Esophagus squamous epithelium (tissue), 5 donors: ENCODE data around the gene CDIPT. TPM values are rescaled to one million over a fixed set of nuclear protein-coding genes. Genes with fewer than 3 reads are reported as not detected.

Source experiments
- DNase-seq: peaks from one replicate; lab custom pipeline; 2025; lab: John Stamatoyannopoulos, UW
- H3K27ac ChIP-seq, 4 donors: fragments of 200-600 bp; sonication (generic); one replicate each; pipeline ENCODE4 v1.5.1; 2016 to 2019; ENCODE audit warnings: mild to moderate bottlenecking in 1 of 4
- H3K27me3 ChIP-seq, 4 donors: fragments of 200-600 bp; sonication (generic); 1 replicate in 3 of 4; 2 replicates in 1 of 4; pipeline versions ENCODE4 v1.5.1 to v1.6.0; 2017 to 2021; ENCODE audit warnings: antibody characterized with exemption in 1 of 4
- H3K36me3 ChIP-seq, 3 donors: fragments of 200-600 bp; sonication (generic); one replicate each; pipeline ENCODE4 v1.5.1; 2016 to 2019
- H3K4me1 ChIP-seq, 3 donors: fragments of 200-600 bp; sonication (generic); one replicate each; pipeline ENCODE4 v1.5.1; 2017 to 2019
- H3K4me3 ChIP-seq, 4 donors: fragments of 200-600 bp; sonication (generic); 1 replicate in 3 of 4; 2 replicates in 1 of 4; pipeline ENCODE4 v1.5.1; 2016 to 2019; ENCODE audit warnings: mild to moderate bottlenecking in 2 of 4, moderate library complexity in 1 of 4
- H3K9me3 ChIP-seq, 3 donors: fragments of 200-600 bp; sonication (generic); one replicate each; pipeline ENCODE4 v1.5.1; 2016 to 2019
- POLR2A ChIP-seq, 4 donors: fragments of 450-650 bp; IDR thresholded peaks; one replicate each; pipeline ENCODE4 v1.6.1; 2017; ENCODE audit warnings: antibody characterized with exemption in 4 of 4, mild to moderate bottlenecking in 4 of 4, moderate library complexity in 3 of 4
- WGBS, 2 donors: methylation state at CpG; one replicate each; pipeline ENCODE4 v1.1.5; 2018; 5-methylcytosine and 5-hydroxymethylcytosine counted together
- intact Hi-C: fragments of 100-400 bp; cut with DNase I; formaldehyde crosslinking; loops from one replicate; pipeline ENCODE4 v1.15.0; 2022
- total RNA-seq, 4 donors: library from RNA; depleted of rRNA; stranded (reverse); fragments of >200 nt; gene quantifications; one replicate each; pipeline ENCODE4 v1.1.0, GENCODE V29; 2016
- TF ChIP-seq, protein P1 (sequence below), 6 experiments: fragments of 450-650 bp in 4 of 6; fragments of 200-600 bp in 2 of 6; sonication (generic) in 2 of 6; IDR thresholded peaks; one replicate each; pipeline ENCODE4 v1.5.1; 2016 to 2019; ENCODE audit warnings: antibody characterized with exemption in 6 of 6, mild to moderate bottlenecking in 4 of 6, moderate library complexity in 4 of 6
- donor health status: DM: yes; HTN: yes; CAD: no.

CDIPT gene
- total RNA-seq, 4 donors from 2014 or later: 34.6 to 78.8 (median 44.6) TPM

- Histone ChIP-seq H3K4me3 (no peak overlapping the region), H3K27ac (no peak overlapping the region), H3K36me3 (peaks cover 20 to 69% (median 52%) of the 10 kb centered on the region in 3 donors), H3K4me1 (peaks cover 0 to 46% (median 4%) of the 10 kb centered on the region in 3 donors), H3K9me3 (no peaks in the 10 kb centered on the region), H3K27me3 (no peaks in the 10 kb centered on the region)
- 47 to 75% methylated on average over 1 to 2 of the region's 2 CpGs for WGBS, 2 donors
- no peak for DNase-seq
- intact Hi-C loops: no loop called here
- TF ChIP-seq, protein P1, sequence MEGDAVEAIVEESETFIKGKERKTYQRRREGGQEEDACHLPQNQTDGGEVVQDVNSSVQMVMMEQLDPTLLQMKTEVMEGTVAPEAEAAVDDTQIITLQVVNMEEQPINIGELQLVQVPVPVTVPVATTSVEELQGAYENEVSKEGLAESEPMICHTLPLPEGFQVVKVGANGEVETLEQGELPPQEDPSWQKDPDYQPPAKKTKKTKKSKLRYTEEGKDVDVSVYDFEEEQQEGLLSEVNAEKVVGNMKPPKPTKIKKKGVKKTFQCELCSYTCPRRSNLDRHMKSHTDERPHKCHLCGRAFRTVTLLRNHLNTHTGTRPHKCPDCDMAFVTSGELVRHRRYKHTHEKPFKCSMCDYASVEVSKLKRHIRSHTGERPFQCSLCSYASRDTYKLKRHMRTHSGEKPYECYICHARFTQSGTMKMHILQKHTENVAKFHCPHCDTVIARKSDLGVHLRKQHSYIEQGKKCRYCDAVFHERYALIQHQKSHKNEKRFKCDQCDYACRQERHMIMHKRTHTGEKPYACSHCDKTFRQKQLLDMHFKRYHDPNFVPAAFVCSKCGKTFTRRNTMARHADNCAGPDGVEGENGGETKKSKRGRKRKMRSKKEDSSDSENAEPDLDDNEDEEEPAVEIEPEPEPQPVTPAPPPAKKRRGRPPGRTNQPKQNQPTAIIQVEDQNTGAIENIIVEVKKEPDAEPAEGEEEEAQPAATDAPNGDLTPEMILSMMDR (IDR thresholded peaks at IDR 0.05): no peak
Observed at GRCh38 chr16:29831490-29831889, 31.5 kb downstream of the CDIPT start.

DNA sequence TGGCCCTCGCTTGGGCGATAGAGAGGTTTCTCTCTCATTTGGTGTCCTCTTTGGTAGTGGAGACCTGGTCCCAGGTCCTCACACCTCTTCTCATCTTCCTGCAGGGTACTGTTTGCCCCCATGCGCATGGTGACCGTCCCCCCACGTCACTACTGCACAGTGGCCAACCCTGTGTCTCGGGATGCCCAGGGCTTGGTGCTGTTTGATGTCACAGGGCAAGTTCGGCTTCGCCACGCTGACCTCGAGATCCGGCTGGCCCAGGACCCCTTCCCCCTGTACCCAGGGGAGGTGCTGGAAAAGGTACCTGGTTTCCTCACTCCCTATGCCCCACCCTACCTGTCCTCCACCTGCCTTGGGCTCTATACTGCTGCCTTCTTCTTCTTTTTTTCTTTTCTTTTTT, 32.3 kb downstream of the CDIPT start:
- H3K4me1 ChIP-seq: peaks cover 6 to 54% (median 11%) of the 10 kb centered on the region in 3 donors

DNA sequence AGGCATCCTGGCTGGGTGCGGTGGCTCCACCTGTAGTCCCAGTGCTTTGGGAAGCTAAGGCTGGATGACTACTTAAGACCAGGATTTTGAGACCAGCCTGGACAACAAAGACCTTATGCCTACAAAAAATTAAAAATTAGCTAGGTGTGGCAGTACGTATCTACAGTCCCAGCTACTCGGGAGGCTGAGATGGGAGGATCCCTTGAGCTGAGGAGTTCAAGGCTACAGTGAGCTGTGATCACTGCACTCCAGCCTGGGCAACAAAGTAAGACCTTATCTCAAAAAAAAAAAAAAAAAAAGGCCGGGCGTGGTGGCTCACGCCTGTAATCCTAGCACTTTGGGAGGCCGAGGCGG, 36.7 kb downstream of the CDIPT start:
- peaks cover 48 to 94% (median 55%) of the 10 kb centered on the region in 3 donors for H3K4me1 ChIP-seq
- H3K4me3 ChIP-seq: no peak overlapping the region
- H3K27ac ChIP-seq: peak overlapping the region; percentile 54 to 89 (median 80)
- H3K9me3 ChIP-seq: no peaks in the 10 kb centered on the region
- intact Hi-C loops: no loop called here
- peaks cover 5 to 17% (median 17%) of the 10 kb centered on the region in 3 donors for H3K36me3 ChIP-seq
- no peaks in the 10 kb centered on the region for H3K27me3 ChIP-seq
- TF ChIP-seq, protein P1 (IDR thresholded peaks at IDR 0.05): no peak
- TF ChIP-seq POLR2A (IDR thresholded peaks at IDR 0.05): no peak
- no peak for DNase-seq
- 89 to 100% methylated on average over 2 to 8 of the region's 8 CpGs for WGBS, 2 donors

More for the DNA sequence above, 32.3 kb downstream of the CDIPT start:
- DNase-seq: no peak
- peaks cover 20 to 62% (median 45%) of the 10 kb centered on the region in 3 donors for H3K36me3 ChIP-seq
- H3K27ac ChIP-seq: no peak overlapping the region
- WGBS, 2 donors: 82 to 93% methylated on average over 5 to 11 of the region's 11 CpGs
- H3K27me3 ChIP-seq: no peaks in the 10 kb centered on the region
- no peak overlapping the region for H3K4me3 ChIP-seq
- TF ChIP-seq POLR2A (IDR thresholded peaks at IDR 0.05): no peak
- TF ChIP-seq, protein P1 (IDR thresholded peaks at IDR 0.05): no peak
- no peaks in the 10 kb centered on the region for H3K9me3 ChIP-seq
- intact Hi-C loops: no loop called here

DNA sequence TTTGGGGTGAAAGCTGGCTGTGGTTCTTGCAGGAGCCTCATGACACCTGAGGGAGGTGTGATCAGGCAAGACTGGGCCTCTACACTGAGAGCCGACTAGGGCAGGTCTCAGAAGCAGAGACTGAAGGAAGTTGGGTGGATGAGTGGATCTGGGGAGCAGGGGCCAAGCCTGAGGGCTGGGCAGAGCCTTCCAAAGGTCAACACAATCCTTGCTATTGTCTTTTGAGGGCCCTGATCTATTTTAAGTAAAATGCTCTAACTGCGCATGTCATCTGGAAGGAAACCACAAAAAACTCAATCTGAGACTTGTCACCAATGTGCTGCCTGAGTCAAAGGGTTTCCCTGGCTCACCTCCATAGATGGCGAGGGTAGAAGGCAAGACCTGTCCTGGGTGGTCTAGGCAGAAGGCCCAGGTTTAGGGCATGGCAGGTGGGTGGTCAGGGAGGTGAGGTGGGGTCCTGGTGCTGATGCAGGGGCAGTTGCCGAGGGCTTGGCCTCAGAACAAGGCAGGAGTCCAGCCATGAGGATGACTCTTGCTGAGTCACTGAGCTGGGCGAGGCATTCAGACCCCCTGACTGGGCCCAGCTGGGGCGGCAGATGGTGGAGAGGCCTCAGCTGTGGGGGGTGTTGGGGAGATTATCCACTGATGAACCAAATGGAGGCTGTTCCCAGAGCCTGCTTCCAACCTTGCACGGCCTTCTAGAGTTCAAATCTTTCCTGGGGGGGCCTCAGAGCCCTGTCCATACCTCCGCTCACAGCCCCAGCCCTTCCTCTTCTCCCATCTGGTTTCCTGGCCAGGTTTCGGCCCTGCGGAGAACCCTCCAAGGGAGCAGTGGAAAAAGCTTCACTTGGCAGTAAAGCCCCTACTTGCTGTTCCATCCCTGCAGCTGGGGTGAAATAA, 37.6 kb downstream of the CDIPT start:
- intact Hi-C loops: no loop called here
- Histone ChIP-seq H3K36me3 (peaks cover 0 to 10% (median 8%) of the 10 kb centered on the region in 3 donors), H3K4me1 (peaks cover 55 to 95% (median 57%) of the 10 kb centered on the region in 3 donors), H3K27ac (peak overlapping the region; percentile 54 to 89 (median 80)), H3K4me3 (peak overlapping the region in 1 of 4 donors; percentile 43), H3K27me3 (no peaks in the 10 kb centered on the region), H3K9me3 (no peaks in the 10 kb centered on the region)
- TF ChIP-seq, protein P1 (IDR thresholded peaks at IDR 0.05): no peak
- no peak for TF ChIP-seq POLR2A (IDR thresholded peaks at IDR 0.05)
- 32 to 47% methylated on average over 7 to 10 of the region's 10 CpGs for WGBS, 2 donors
- no peak for DNase-seq

- no peak for DNase-seq
- H3K4me1 ChIP-seq: peaks cover 61 to 96% (median 63%) of the 10 kb centered on the region in 3 donors
- peak overlapping the region in 1 of 4 donors; percentile 43 for H3K4me3 ChIP-seq
- peaks cover 0 to 4% (median 2%) of the 10 kb centered on the region in 3 donors for H3K36me3 ChIP-seq
- intact Hi-C loops: no loop called here
- no peaks in the 10 kb centered on the region for H3K27me3 ChIP-seq
- H3K27ac ChIP-seq: peak overlapping the region; percentile 54 to 89 (median 80)
- TF ChIP-seq, protein P1 (IDR thresholded peaks at IDR 0.05): no peak
- no peak for TF ChIP-seq POLR2A (IDR thresholded peaks at IDR 0.05)
- no peaks in the 10 kb centered on the region for H3K9me3 ChIP-seq
- 17 to 40% methylated on average over 7 of the region's 7 CpGs for WGBS, 2 donors
Observed at GRCh38 chr16:29824589-29825144, 38.4 kb downstream of the CDIPT start.
